Gastroesophageal sphincter (tissue), 4 donors: ENCODE results near the gene SH2D3A. TPM values are rescaled to one million over a fixed set of nuclear protein-coding genes. Genes with fewer than 3 reads are reported as not detected.

Source experiments
- ATAC-seq: fragments of 150-250 bp; one replicate; pipeline ENCODE4 v1.9.1; 2016; ENCODE audit warnings: mild to moderate bottlenecking, moderate library complexity
- H3K27ac ChIP-seq, 4 donors: fragments of 200-600 bp; sonication (generic) in 3 of 4; 1 replicate in 3 of 4; 2 replicates in 1 of 4; pipeline ENCODE4 v1.5.1; 2016 to 2019
- H3K27me3 ChIP-seq: fragments of 200-600 bp; sonication (generic); one replicate; pipeline ENCODE4 v1.5.1; 2019
- H3K36me3 ChIP-seq, 2 donors: fragments of 200-600 bp; sonication (generic); one replicate each; pipeline ENCODE4 v1.5.1; 2019; ENCODE audit warnings: control low read depth in 1 of 2
- H3K4me1 ChIP-seq, 3 donors: fragments of 200-600 bp; sonication (generic); 1 replicate in 2 of 3; 2 replicates in 1 of 3; pipeline ENCODE4 v1.5.1; 2016 to 2019; ENCODE audit warnings: control low read depth in 2 of 3
- H3K4me3 ChIP-seq, 2 donors: fragments of 200-600 bp; sonication (generic); one replicate each; pipeline ENCODE4 v1.5.1; 2019; ENCODE audit warnings: mild to moderate bottlenecking in 1 of 2, moderate library complexity in 1 of 2
- H3K9me3 ChIP-seq, 3 donors: fragments of 200-600 bp; sonication (generic); one replicate each; pipeline ENCODE4 v1.5.1; 2017 to 2019; ENCODE audit warnings: control low read depth in 2 of 3
- EP300 ChIP-seq: sonication (generic); formaldehyde crosslinking; IDR thresholded peaks from one replicate; pipeline ENCODE4 v1.6.1; 2017; ENCODE audit warnings: antibody characterized with exemption, mild to moderate bottlenecking
- POLR2A ChIP-seq, 2 donors: fragments of 450-650 bp; IDR thresholded peaks; one replicate each; pipeline ENCODE4 v1.6.1; 2017; ENCODE audit warnings: antibody characterized with exemption in 2 of 2, mild to moderate bottlenecking in 2 of 2, moderate library complexity in 1 of 2
- POLR2AphosphoS5 ChIP-seq: sonication (generic); formaldehyde crosslinking; IDR thresholded peaks from one replicate; pipeline ENCODE4 v1.6.1; 2017; ENCODE audit warnings: antibody characterized with exemption
- WGBS, 2 donors: methylation state at CpG; one replicate each; pipeline ENCODE4 v1.1.5; 2018; ENCODE audit warnings: low coverage in 1 of 2; 5-methylcytosine and 5-hydroxymethylcytosine counted together
- total RNA-seq, 4 donors: library from RNA; depleted of rRNA; stranded (reverse); fragments of >200 nt; gene quantifications; one replicate each; pipeline ENCODE4 v1.1.0, GENCODE V29; 2016
- TF ChIP-seq, protein P1 (sequence below), 4 experiments: fragments of 200-600 bp in 2 of 4; fragments of 450-650 bp in 2 of 4; sonication (generic) in 1 of 4; IDR thresholded peaks; one replicate each; pipeline ENCODE4 v1.5.1; 2017 to 2019; ENCODE audit warnings: antibody characterized with exemption in 4 of 4, mild to moderate bottlenecking in 2 of 4, moderate library complexity in 2 of 4

Gene SH2D3A
- total RNA-seq, 4 donors from 2014 or later = 0.78 to 5.8 (median 1.7) TPM; not detected in 1

DNA sequence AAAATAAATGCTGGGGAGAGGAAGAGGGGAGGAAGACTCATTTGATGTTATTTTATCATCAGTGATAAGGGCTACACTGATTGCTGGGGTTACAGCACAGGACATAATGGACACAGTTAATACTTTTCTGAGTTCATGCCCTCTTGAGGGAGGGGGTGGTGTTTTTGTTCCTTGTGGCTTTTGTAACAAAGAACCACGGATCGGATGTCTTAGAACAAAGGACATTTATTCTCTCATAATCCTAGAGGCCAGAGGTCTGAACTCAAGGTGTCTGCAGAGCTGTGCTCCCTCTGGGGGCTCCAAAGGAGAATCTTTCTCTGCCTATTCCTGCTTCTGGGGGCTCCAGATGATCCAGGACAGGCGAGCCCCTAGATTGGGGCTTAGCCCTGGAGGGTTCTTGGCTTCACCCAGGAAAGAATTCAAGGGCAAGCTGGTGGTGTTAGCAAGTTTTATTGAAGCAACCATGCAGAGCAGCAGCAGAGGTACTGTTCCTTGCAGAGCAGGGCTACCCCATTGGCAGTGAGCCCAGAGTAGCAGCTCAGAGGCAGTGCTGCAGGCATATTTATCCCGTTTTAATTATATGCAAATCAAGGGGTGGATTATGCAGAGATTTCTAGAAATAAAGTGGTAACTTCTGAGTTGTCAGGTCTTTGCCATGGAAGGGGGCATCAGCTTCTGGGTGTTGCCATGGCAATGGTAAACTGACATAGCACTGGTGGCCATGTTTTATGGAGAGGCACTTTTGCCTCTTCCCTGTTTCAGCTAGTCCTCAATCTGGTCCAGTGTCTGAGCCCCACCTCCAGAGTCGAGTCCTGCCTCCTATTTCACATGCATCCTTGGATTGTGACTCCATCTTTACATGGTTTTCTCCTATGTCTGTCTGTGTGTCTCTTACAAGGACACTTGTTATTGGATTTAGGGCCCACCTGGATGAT is 23.2 kb upstream of the SH2D3A start:
- H3K4me3 ChIP-seq = no peak overlapping the region
- H3K27me3 ChIP-seq = peaks cover 27% of the 10 kb centered on the region
- no peaks in the 10 kb centered on the region for H3K36me3 ChIP-seq
- no peaks in the 10 kb centered on the region for H3K4me1 ChIP-seq
- peaks cover 0 to 15% (median 0%) of the 10 kb centered on the region in 3 donors for H3K9me3 ChIP-seq
- TF ChIP-seq POLR2AphosphoS5 (no peak), POLR2A (IDR thresholded peaks at IDR 0.05) (no peak), EP300 (no peak)
- TF ChIP-seq, protein P1, sequence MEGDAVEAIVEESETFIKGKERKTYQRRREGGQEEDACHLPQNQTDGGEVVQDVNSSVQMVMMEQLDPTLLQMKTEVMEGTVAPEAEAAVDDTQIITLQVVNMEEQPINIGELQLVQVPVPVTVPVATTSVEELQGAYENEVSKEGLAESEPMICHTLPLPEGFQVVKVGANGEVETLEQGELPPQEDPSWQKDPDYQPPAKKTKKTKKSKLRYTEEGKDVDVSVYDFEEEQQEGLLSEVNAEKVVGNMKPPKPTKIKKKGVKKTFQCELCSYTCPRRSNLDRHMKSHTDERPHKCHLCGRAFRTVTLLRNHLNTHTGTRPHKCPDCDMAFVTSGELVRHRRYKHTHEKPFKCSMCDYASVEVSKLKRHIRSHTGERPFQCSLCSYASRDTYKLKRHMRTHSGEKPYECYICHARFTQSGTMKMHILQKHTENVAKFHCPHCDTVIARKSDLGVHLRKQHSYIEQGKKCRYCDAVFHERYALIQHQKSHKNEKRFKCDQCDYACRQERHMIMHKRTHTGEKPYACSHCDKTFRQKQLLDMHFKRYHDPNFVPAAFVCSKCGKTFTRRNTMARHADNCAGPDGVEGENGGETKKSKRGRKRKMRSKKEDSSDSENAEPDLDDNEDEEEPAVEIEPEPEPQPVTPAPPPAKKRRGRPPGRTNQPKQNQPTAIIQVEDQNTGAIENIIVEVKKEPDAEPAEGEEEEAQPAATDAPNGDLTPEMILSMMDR (IDR thresholded peaks at IDR 0.05) = no peak
- 26 to 63% methylated on average over 4 of the region's 5 CpGs for WGBS, 2 donors
- no peak for ATAC-seq
- no peak overlapping the region for H3K27ac ChIP-seq

DNA sequence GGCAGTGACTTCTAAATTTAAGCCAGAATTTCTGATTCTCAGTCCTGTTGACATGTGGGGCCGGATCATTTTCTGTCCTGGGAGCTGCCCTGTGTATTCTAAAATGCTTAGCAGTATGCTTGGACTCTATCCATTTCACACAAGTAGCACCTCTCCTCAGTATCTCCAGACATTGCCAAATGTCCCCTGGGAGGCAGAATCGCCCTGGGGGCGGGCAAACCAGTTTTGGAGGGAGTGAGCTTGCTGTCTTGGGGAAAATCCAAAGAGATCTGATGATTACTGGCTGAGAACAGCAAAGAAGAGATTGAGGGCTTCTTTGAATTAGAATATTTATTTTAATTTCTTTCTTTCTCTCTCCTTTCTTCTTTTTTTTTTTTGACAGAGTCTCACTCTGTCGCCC is 21.7 kb upstream of the SH2D3A start:
- no peak for ATAC-seq
- H3K27me3 ChIP-seq = peaks cover 40% of the 10 kb centered on the region
- no peak for TF ChIP-seq POLR2A (IDR thresholded peaks at IDR 0.05)
- TF ChIP-seq, protein P1 (IDR thresholded peaks at IDR 0.05) = no peak
- no peak for TF ChIP-seq POLR2AphosphoS5
- no peak for TF ChIP-seq EP300
- no peaks in the 10 kb centered on the region for H3K9me3 ChIP-seq
- no peak overlapping the region for H3K4me3 ChIP-seq
- H3K4me1 ChIP-seq = no peaks in the 10 kb centered on the region
- H3K27ac ChIP-seq = no peak overlapping the region
- H3K36me3 ChIP-seq = no peaks in the 10 kb centered on the region
- WGBS, 2 donors = 79 to 88% methylated on average over 4 of the region's 4 CpGs

DNA sequence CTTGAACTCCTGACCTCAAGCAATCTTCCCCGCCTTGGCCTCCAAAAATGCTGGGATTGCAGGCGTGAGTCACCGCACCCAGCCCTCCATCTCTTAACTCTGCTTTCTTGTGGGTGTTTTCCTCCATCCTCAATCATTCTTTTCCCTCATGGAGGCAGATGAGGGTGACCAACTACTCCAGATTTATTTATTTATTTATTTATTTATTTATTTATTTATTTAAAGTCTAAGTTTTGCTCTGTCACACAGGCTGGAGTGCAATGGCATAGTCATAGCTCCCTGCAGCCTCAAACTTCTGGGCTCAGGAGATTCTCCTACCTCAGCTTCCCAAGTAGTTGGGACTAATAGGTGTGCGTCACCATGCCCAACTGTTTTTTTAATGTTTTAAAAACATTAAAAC is 20.2 kb upstream of the SH2D3A start:
- H3K27me3 ChIP-seq = peaks cover 38% of the 10 kb centered on the region
- H3K4me1 ChIP-seq = no peaks in the 10 kb centered on the region
- H3K4me3 ChIP-seq = no peak overlapping the region
- ATAC-seq = no peak
- no peaks in the 10 kb centered on the region for H3K9me3 ChIP-seq
- WGBS, 2 donors = 67 to 78% methylated on average over 1 to 3 of the region's 4 CpGs
- TF ChIP-seq EP300 (no peak), POLR2A (IDR thresholded peaks at IDR 0.05) (no peak), POLR2AphosphoS5 (no peak)
- TF ChIP-seq, protein P1 (IDR thresholded peaks at IDR 0.05) = no peak
- no peaks in the 10 kb centered on the region for H3K36me3 ChIP-seq
- H3K27ac ChIP-seq = no peak overlapping the region

DNA sequence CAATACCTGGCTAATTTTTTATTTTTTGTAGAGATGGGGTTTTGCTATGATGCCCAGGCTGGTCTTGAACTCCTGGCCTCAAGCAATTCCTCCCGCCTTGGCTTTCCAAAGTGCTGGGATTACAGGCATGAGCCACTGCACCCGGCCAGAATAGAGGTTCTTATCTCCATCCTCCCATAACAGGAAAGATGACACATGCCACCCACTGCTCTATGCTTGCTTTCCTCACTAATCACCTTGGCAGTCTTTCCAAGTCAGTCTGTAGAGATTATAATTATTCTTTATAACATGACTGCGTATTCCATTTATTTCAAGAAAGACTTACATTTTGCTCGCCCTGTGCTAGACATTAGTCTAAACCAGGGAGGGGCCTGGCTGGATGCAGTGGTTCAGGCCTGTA is 12.0 kb upstream of the SH2D3A start:
- Histone ChIP-seq H3K4me1 (no peaks in the 10 kb centered on the region), H3K27ac (no peak overlapping the region), H3K36me3 (no peaks in the 10 kb centered on the region), H3K27me3 (peaks cover 5% of the 10 kb centered on the region), H3K9me3 (no peaks in the 10 kb centered on the region), H3K4me3 (no peak overlapping the region)
- TF ChIP-seq EP300 (no peak), POLR2AphosphoS5 (no peak), POLR2A (IDR thresholded peaks at IDR 0.05) (no peak)
- TF ChIP-seq, protein P1 (IDR thresholded peaks at IDR 0.05) = no peak
- ATAC-seq = no peak
- 47 to 62% methylated on average over 3 to 4 of the region's 4 CpGs for WGBS, 2 donors

DNA sequence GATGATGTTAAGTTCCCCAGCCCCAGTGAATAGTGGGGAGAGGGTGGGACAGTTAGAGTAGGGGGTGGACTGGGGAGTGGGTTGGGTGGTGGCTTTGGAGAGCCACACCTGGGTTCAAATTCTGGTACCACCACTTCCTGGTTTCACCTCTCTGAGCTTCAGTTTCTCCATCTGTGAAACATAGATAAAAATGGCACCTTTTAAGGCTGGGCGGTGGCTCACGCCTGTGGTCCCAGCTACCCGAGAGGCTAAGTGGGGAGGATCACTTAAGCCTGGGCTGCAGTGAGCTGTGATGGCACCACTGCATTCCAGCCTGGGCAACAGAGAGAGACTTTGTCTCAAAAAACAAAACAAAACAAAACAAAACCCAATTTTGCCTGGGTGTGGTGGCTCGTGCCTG is 11.2 kb upstream of the SH2D3A start:
- 50% methylated on average over 2 of the region's 4 CpGs; no CpG with 5 or more reads in 1 of the 2 donors for WGBS, 2 donors
- TF ChIP-seq, protein P1 (IDR thresholded peaks at IDR 0.05) = no peak
- TF ChIP-seq EP300 = no peak
- TF ChIP-seq POLR2A (IDR thresholded peaks at IDR 0.05) = no peak
- TF ChIP-seq POLR2AphosphoS5 = no peak
- Histone ChIP-seq H3K4me1 (no peaks in the 10 kb centered on the region), H3K4me3 (no peak overlapping the region), H3K27ac (no peak overlapping the region), H3K9me3 (no peaks in the 10 kb centered on the region), H3K36me3 (no peaks in the 10 kb centered on the region), H3K27me3 (peaks cover 6% of the 10 kb centered on the region)
- no peak for ATAC-seq
